IMR-90 (cell line): ENCODE results near the gene EPHA6. TPM values are rescaled to one million over a fixed set of nuclear protein-coding genes. Genes with fewer than 3 reads are reported as not detected.

ENCODE experiments used
- ATAC-seq: fragments of 200-7000 bp; cut with Tn5 transposase; 2 replicates; pipeline ENCODE4 v1.9.1; 2020; ENCODE audit warnings: low read depth, mild to moderate bottlenecking, moderate library complexity
- BruUV-seq: library from RNA; stranded (reverse); fragments of 400-500 nt; replicated peaks from 2 replicates; lab custom pipeline; 2021; lab: Mats Ljungman, UMichigan
- CTCF ChIA-PET: fragments of 300-600 bp; formaldehyde crosslinking; extraction: SDS; loops from one replicate; lab custom pipeline; 2021; ENCODE audit warnings: antibody characterized with exemption; lab: Yijun Ruan, JAX
- POLR2A ChIA-PET: fragments of 300-600 bp; sonication (Branson Sonifier 250); formaldehyde crosslinking; loops from one replicate; lab custom pipeline; 2022; ENCODE audit warnings: antibody characterized with exemption; ENCODE audit not compliant: unreplicated experiment; lab: Charles Lee
- DNase-seq: peaks from one replicate; pipeline ENCODE4 v3.0.0; 2013
- H2AFZ ChIP-seq: replicated peaks from 2 replicates; pipeline ENCODE3; 2013; ENCODE audit warnings: low read length, mild to moderate bottlenecking; ENCODE audit not compliant: poor library complexity
- H2AK5ac ChIP-seq: 2 replicates; pipeline ENCODE4 v1.6.1; 2013; ENCODE audit warnings: low read depth, low read length, inconsistent platforms
- H2AK9ac ChIP-seq: replicated peaks from 2 replicates; pipeline ENCODE3; 2013; ENCODE audit warnings: mild to moderate bottlenecking, low read depth, low read length, moderate library complexity; ENCODE audit not compliant: poor library complexity
- H2BK120ac ChIP-seq: 2 replicates; pipeline ENCODE4 v1.6.1; 2013; ENCODE audit warnings: low read depth, low read length, inconsistent platforms
- H2BK15ac ChIP-seq: 3 replicates; pipeline ENCODE4 v1.6.1; 2013; ENCODE audit warnings: low read depth, low read length, inconsistent platforms
- H2BK20ac ChIP-seq: 2 replicates; pipeline ENCODE4 v1.6.1; 2013; ENCODE audit warnings: low read depth, mild to moderate bottlenecking, inconsistent platforms, low read length, moderate library complexity
- H2BK5ac ChIP-seq: 2 replicates; pipeline ENCODE4 v1.6.1; 2013; ENCODE audit warnings: mild to moderate bottlenecking, low read depth, low read length, inconsistent platforms; ENCODE audit not compliant: poor library complexity, severe bottlenecking
- H3K14ac ChIP-seq: replicated peaks from 2 replicates; pipeline ENCODE4 v1.6.1; 2013; ENCODE audit warnings: low read depth, low read length, inconsistent platforms
- H3K18ac ChIP-seq: 2 replicates; pipeline ENCODE4 v1.6.1; 2013; ENCODE audit warnings: low read depth, low read length, control low read depth
- H3K23ac ChIP-seq: 2 replicates; pipeline ENCODE4 v1.6.1; 2013; ENCODE audit warnings: low read depth, low read length, inconsistent platforms
- H3K27ac ChIP-seq: 2 replicates; pipeline ENCODE4 v1.5.1; 2013; ENCODE audit warnings: mild to moderate bottlenecking, control low read depth, low read length; ENCODE audit not compliant: insufficient read depth
- H3K27me3 ChIP-seq: 2 replicates; pipeline ENCODE4 v1.6.1; 2013; ENCODE audit warnings: low read length; ENCODE audit not compliant: control insufficient read depth, insufficient read depth
- H3K36me3 ChIP-seq: 2 replicates; pipeline ENCODE4 v1.6.1; 2013; ENCODE audit warnings: low read length, mixed read lengths; ENCODE audit not compliant: control insufficient read depth, insufficient read depth
- H3K4ac ChIP-seq: 2 replicates; pipeline ENCODE4 v1.6.1; 2013; ENCODE audit warnings: low read depth, low read length, inconsistent platforms
- H3K4me1 ChIP-seq: 2 replicates; pipeline ENCODE4 v1.6.1; 2013; ENCODE audit warnings: low read length, mixed read lengths; ENCODE audit not compliant: control insufficient read depth, insufficient read depth
- H3K4me2 ChIP-seq: 2 replicates; pipeline ENCODE4 v1.6.1; 2013; ENCODE audit warnings: low read depth, mild to moderate bottlenecking, control low read depth, low read length, moderate library complexity
- H3K4me3 ChIP-seq: 2 replicates; pipeline ENCODE4 v1.5.1; 2013; ENCODE audit warnings: low read depth, mild to moderate bottlenecking, control low read depth, low read length, moderate library complexity; ENCODE audit not compliant: insufficient read depth
- H3K56ac ChIP-seq: 2 replicates; pipeline ENCODE4 v1.6.1; 2013; ENCODE audit warnings: low read length, inconsistent platforms; ENCODE audit not compliant: insufficient read depth; ENCODE audit errors: extremely low read depth
- H3K79me1 ChIP-seq, 2 experiments: 2 replicates each; pipeline ENCODE4 v1.6.1; 2013; ENCODE audit warnings: low read length in 2 of 2, inconsistent platforms in 1 of 2, low read depth in 1 of 2
- H3K9ac ChIP-seq: 2 replicates; pipeline ENCODE4 v1.6.1; 2013; ENCODE audit warnings: low read depth, low read length, control low read depth
- H3K9me1 ChIP-seq: 2 replicates; pipeline ENCODE4 v1.6.1; 2013; ENCODE audit warnings: low read length, inconsistent platforms; ENCODE audit not compliant: insufficient read depth
- H3K9me3 ChIP-seq: 2 replicates; pipeline ENCODE4 v1.6.1; 2013; ENCODE audit warnings: low read length; ENCODE audit not compliant: control insufficient read depth, insufficient read depth
- H4K20me1 ChIP-seq: 2 replicates; pipeline ENCODE4 v1.6.1; 2013; ENCODE audit warnings: low read length, inconsistent platforms; ENCODE audit not compliant: insufficient read depth
- H4K5ac ChIP-seq: 2 replicates; pipeline ENCODE4 v1.6.1; 2013; ENCODE audit warnings: mild to moderate bottlenecking, low read depth, low read length, control low read depth
- H4K8ac ChIP-seq, 2 experiments: 2 replicates each; pipeline ENCODE4 v1.6.1; 2013; ENCODE audit warnings: low read depth in 2 of 2, low read length in 2 of 2, control low read depth in 1 of 2, inconsistent platforms in 1 of 2
- H4K91ac ChIP-seq: 2 replicates; pipeline ENCODE4 v1.6.1; 2013; ENCODE audit warnings: low read depth, low read length, inconsistent platforms; ENCODE audit not compliant: insufficient read depth
- BHLHE40 ChIP-seq: fragments of 150-350 bp; IDR thresholded peaks from 2 replicates; pipeline ENCODE4 v1.6.1; 2016; ENCODE audit warnings: mild to moderate bottlenecking, low read depth, low read length
- CEBPB ChIP-seq: IDR thresholded peaks from 2 replicates; pipeline ENCODE4 v1.6.1; 2012; ENCODE audit warnings: low read depth, low read length, improper control_type of control experiment
- CHD1 ChIP-seq: IDR thresholded peaks from 2 replicates; pipeline ENCODE4 v1.6.1; 2012; ENCODE audit warnings: low read depth, low read length, improper control_type of control experiment
- CTCF ChIP-seq: conservative IDR thresholded peaks from 2 replicates; pipeline ENCODE4 v1.5.1; 2012; ENCODE audit warnings: mild to moderate bottlenecking, low read depth, low read length, improper control_type of control experiment
- ELK1 ChIP-seq: fragments of 150-350 bp; IDR thresholded peaks from 2 replicates; pipeline ENCODE4 v1.6.1; 2016; ENCODE audit warnings: low read depth, mild to moderate bottlenecking, low read length, moderate library complexity, borderline replicate concordance
- FOS ChIP-seq: fragments of 150-350 bp; IDR thresholded peaks from 2 replicates; pipeline ENCODE4 v1.6.1; 2016; ENCODE audit warnings: low read depth, low read length
- MAFK ChIP-seq: IDR thresholded peaks from 2 replicates; pipeline ENCODE4 v1.6.1; 2012; ENCODE audit warnings: low read depth, low read length, improper control_type of control experiment
- MAZ ChIP-seq: IDR thresholded peaks from 2 replicates; pipeline ENCODE4 v1.6.1; 2012; ENCODE audit warnings: low read depth, mild to moderate bottlenecking, low read length, improper control_type of control experiment, moderate library complexity, borderline replicate concordance
- MXI1 ChIP-seq: IDR thresholded peaks from 2 replicates; pipeline ENCODE4 v1.6.1; 2012; ENCODE audit warnings: low read depth, mild to moderate bottlenecking, low read length, moderate library complexity, borderline replicate concordance
- NFE2L2 ChIP-seq: fragments of 150-350 bp; IDR thresholded peaks from 2 replicates; pipeline ENCODE4 v1.6.1; 2016; ENCODE audit warnings: low read depth, mild to moderate bottlenecking, low read length
- POLR2A ChIP-seq: IDR thresholded peaks from 2 replicates; pipeline ENCODE4 v1.6.1; 2012; ENCODE audit warnings: mild to moderate bottlenecking, low read depth, low read length
- RAD21 ChIP-seq: IDR thresholded peaks from 2 replicates; pipeline ENCODE4 v1.6.1; 2012; ENCODE audit warnings: low read length, improper control_type of control experiment
- RCOR1 ChIP-seq: IDR thresholded peaks from 2 replicates; pipeline ENCODE4 v1.6.1; 2012; ENCODE audit warnings: mild to moderate bottlenecking, low read length, improper control_type of control experiment; ENCODE audit not compliant: insufficient replicate concordance
- RFX5 ChIP-seq: IDR thresholded peaks from 2 replicates; pipeline ENCODE4 v1.8.0; 2012; ENCODE audit warnings: low read depth, mild to moderate bottlenecking, low read length, moderate library complexity
- SMC3 ChIP-seq: fragments of 150-350 bp; IDR thresholded peaks from 2 replicates; pipeline ENCODE4 v1.6.1; 2016; ENCODE audit warnings: low read depth, mild to moderate bottlenecking, antibody characterized with exemption, low read length, moderate library complexity
- WGBS, 2 experiments: methylation state at CpG; one replicate each; pipeline versions ENCODE4 v1.1.5 to v1.1.7; 2013; ENCODE audit warnings: missing lambda C conversion rate in 2 of 2; ENCODE audit not compliant: insufficient read length in 1 of 2; ENCODE audit errors: extremely low coverage in 2 of 2; 5-methylcytosine and 5-hydroxymethylcytosine counted together
- dilution Hi-C: fragments of 300-500 bp; cut with HindIII; formaldehyde crosslinking; loops from one replicate; pipeline ENCODE4 v1.14.3; 2018; ENCODE audit warnings: low sequenced_read_pairs; ENCODE audit not compliant: unreplicated experiment
- in situ Hi-C: fragments of 300-500 bp; cut with MboI; formaldehyde crosslinking; loops from 3 replicates; pipeline ENCODE4 v1.14.3; 2019; ENCODE audit warnings: low sequenced_read_pairs, inconsistent platforms, mixed read lengths
- intact Hi-C: fragments of 100-400 bp; cut with micrococcal nuclease; formaldehyde crosslinking; loops from 2 replicates; pipeline ENCODE4 v1.10.0; 2022
- polyA plus RNA-seq, 3 experiments: library from polyadenylated mRNA; depleted of rRNA; stranded (reverse); fragments of >200 nt; gene quantifications; 2 replicates each; pipeline ENCODE4 v1.2.3, GENCODE V29; 2012; ENCODE audit warnings: low replicate concordance in 1 of 3
- total RNA-seq: library from RNA; depleted of rRNA; stranded (reverse); fragments of >200 nt; gene quantifications from 2 replicates; pipeline ENCODE4 v1.2.3, GENCODE V29; 2012
- TF ChIP-seq, protein P1 (sequence below): fragments of 150-350 bp; IDR thresholded peaks from 2 replicates; pipeline ENCODE4 v1.6.1; 2017; ENCODE audit warnings: mild to moderate bottlenecking, antibody characterized with exemption, low read length, low read depth

The EPHA6 gene
- total and polyA plus RNA-seq, 2 of the 4 experiments (the other 2 are of a cell fraction), result not detected

DNA sequence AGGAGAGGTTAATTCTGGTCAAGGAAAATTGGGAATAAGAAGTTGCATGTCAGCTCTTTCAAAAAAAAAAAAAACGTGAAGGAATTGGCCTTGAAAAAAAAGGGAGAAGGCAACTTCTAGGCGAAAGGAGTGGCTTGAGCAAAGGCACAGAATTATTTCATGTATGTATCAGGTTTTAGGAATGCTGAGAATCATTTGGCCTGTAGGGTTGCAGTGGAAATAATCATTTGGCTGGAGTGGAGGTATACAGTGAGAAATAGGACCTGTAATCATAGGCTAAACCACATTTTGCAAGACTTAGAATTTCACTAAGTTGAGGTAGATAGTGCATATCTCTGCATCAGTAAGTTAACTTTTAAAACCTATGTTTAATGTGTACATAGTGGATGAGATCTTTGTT, 54.9 kb downstream of the EPHA6 start:
- DNase-seq (no peak), ATAC-seq (no peak)
- H3K14ac ChIP-seq, result no peak overlapping the region
- no peaks in the 10 kb centered on the region for H3K27me3 ChIP-seq
- no peak overlapping the region for H2BK15ac ChIP-seq
- H2BK120ac ChIP-seq, result no peak overlapping the region
- H3K36me3 ChIP-seq, result no peaks in the 10 kb centered on the region
- no peak overlapping the region for H2AK5ac ChIP-seq
- H4K5ac ChIP-seq, result no peak overlapping the region
- no peak overlapping the region for H2AFZ ChIP-seq
- H2BK5ac ChIP-seq, result no peak overlapping the region
- in situ Hi-C loops (no loop called here), dilution Hi-C loops (no loop called here), intact Hi-C loops (no loop called here)
- ChIA-PET POLR2A (interaction anchor here (0.6 kb wide), 1 partner anchor 1740 kb away, joined by 4 read pairs; no protein-coding TSS in a partner anchor), CTCF (no interaction called here)
- no peak overlapping the region for H3K4me2 ChIP-seq
- no TSS peak for BruUV-seq
- no peak overlapping the region for H2AK9ac ChIP-seq
- H3K4me1 ChIP-seq, result no peaks in the 10 kb centered on the region
- H3K9ac ChIP-seq, result no peak overlapping the region
- no peak overlapping the region for H3K4ac ChIP-seq
- no peaks in the 10 kb centered on the region for H3K79me1 ChIP-seq
- no peak overlapping the region for H4K91ac ChIP-seq
- no peak overlapping the region for H3K4me3 ChIP-seq
- no peak overlapping the region for H3K18ac ChIP-seq
- WGBS, 2 experiments, result no CpG with 5 or more reads among the region's 2 CpGs
- H2BK20ac ChIP-seq, result no peak overlapping the region
- no peaks in the 10 kb centered on the region for H3K9me1 ChIP-seq
- no peaks in the 10 kb centered on the region for H3K9me3 ChIP-seq
- no peak overlapping the region for H3K27ac ChIP-seq
- H4K20me1 ChIP-seq, result no peaks in the 10 kb centered on the region
- H3K56ac ChIP-seq, result no peak overlapping the region
- no peak overlapping the region for H3K23ac ChIP-seq
- H4K8ac ChIP-seq, result no peak overlapping the region
- TF ChIP-seq CEBPB (no peak), RAD21 (no peak), NFE2L2 (no peak), BHLHE40 (no peak), CHD1 (no peak), RCOR1 (no peak), ELK1 (no peak), SMC3 (no peak), MAZ (no peak), RFX5 (no peak), MAFK (no peak), POLR2A (no peak), FOS (no peak), MXI1 (no peak), CTCF (no peak)
- TF ChIP-seq, protein P1, sequence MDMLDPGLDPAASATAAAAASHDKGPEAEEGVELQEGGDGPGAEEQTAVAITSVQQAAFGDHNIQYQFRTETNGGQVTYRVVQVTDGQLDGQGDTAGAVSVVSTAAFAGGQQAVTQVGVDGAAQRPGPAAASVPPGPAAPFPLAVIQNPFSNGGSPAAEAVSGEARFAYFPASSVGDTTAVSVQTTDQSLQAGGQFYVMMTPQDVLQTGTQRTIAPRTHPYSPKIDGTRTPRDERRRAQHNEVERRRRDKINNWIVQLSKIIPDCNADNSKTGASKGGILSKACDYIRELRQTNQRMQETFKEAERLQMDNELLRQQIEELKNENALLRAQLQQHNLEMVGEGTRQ, result no peak
